GM12878 (cell line): ENCODE results near the gene TMEM63B. TPM values are rescaled to one million over a fixed set of nuclear protein-coding genes. Genes with fewer than 3 reads are reported as not detected.

ENCODE experiments used
- ATAC-seq: fragments of 200-7000 bp; cut with Tn5 transposase; 3 replicates; pipeline ENCODE4 v1.9.1; 2020; ENCODE audit warnings: mild to moderate bottlenecking, moderate library complexity
- BruUV-seq: library from RNA; stranded (reverse); fragments of 400-500 nt; replicated peaks from 2 replicates; lab custom pipeline; 2021; lab: Mats Ljungman, UMichigan
- CTCF ChIA-PET: fragments of 300-600 bp; sonication (Branson Sonifier 250); formaldehyde crosslinking; extraction: SDS; loops from one replicate; lab custom pipeline; 2021; ENCODE audit warnings: inconsistent platforms; lab: Yijun Ruan, JAX
- POLR2A ChIA-PET: fragments of 350-600 bp; formaldehyde crosslinking; extraction: SDS; loops from one replicate; lab custom pipeline; 2021; ENCODE audit warnings: inconsistent platforms; lab: Charles Lee
- RAD21 ChIA-PET: fragments of 300-600 bp; sonication (Branson Sonifier 250); formaldehyde crosslinking; loops from one replicate; lab custom pipeline; 2023; ENCODE audit warnings: antibody characterized with exemption; ENCODE audit not compliant: unreplicated experiment; lab: Charles Lee
- SMC1A ChIA-PET: fragments of 300-600 bp; sonication (Branson Sonifier 250); formaldehyde crosslinking; loops from one replicate; lab custom pipeline; 2023; ENCODE audit not compliant: unreplicated experiment, uncharacterized antibody; lab: Charles Lee
- DNase-seq: peaks from one replicate; pipeline ENCODE4 v3.0.0-alpha.2; 2011; ENCODE audit warnings: low read depth, low spot score
- FAIRE-seq: peaks from 3 replicates; lab custom pipeline; 2011; peaks lifted over from hg19 to GRCh38; lab: Jason Lieb, UNC
- H2AFZ ChIP-seq: 2 replicates; pipeline ENCODE4 v1.6.0; 2011; ENCODE audit warnings: low read depth, low read length, control low read depth; ENCODE audit not compliant: control insufficient read depth
- H3K27ac ChIP-seq: 2 replicates; pipeline ENCODE4 v1.5.1; 2011; ENCODE audit warnings: control low read depth; ENCODE audit not compliant: control insufficient read depth, insufficient read depth
- H3K27me3 ChIP-seq, 2 experiments: replicated peaks in 1 of 2; 2 replicates each; pipeline versions ENCODE4 v1.6.0 to v1.6.1; 2011; ENCODE audit warnings: low read length in 1 of 2; ENCODE audit not compliant: control insufficient read depth in 2 of 2, insufficient read depth in 2 of 2
- H3K36me3 ChIP-seq, 2 experiments: 2 replicates each; pipeline ENCODE4 v1.5.1; 2011; ENCODE audit warnings: low read length in 1 of 2; ENCODE audit not compliant: control insufficient read depth in 2 of 2, insufficient read depth in 2 of 2
- H3K4me1 ChIP-seq: 2 replicates; pipeline ENCODE4 v1.6.1; 2011; ENCODE audit warnings: mild to moderate bottlenecking, low read length, moderate library complexity, mixed read lengths; ENCODE audit not compliant: control insufficient read depth, insufficient read depth
- H3K4me2 ChIP-seq: 2 replicates; pipeline ENCODE4 v1.6.0; 2011; ENCODE audit warnings: control low read depth; ENCODE audit not compliant: control insufficient read depth, insufficient read depth
- H3K4me3 ChIP-seq: fragments of 200-600 bp; sonication (generic); 2 replicates; pipeline ENCODE4 v1.5.1; 2016
- H3K79me2 ChIP-seq: 2 replicates; pipeline ENCODE4 v1.6.0; 2011; ENCODE audit warnings: low read length; ENCODE audit not compliant: control insufficient read depth, insufficient read depth
- H3K9ac ChIP-seq: 2 replicates; pipeline ENCODE4 v1.8.0; 2011; ENCODE audit warnings: low read length, control low read depth, mixed read lengths; ENCODE audit not compliant: control insufficient read depth, insufficient read depth
- H3K9me3 ChIP-seq: replicated peaks from 3 replicates; pipeline ENCODE4 v1.5.1; 2011; ENCODE audit warnings: mild to moderate bottlenecking, low read length; ENCODE audit not compliant: control insufficient read depth, insufficient read depth
- H4K20me1 ChIP-seq: 2 replicates; pipeline ENCODE4 v1.6.0; 2011; ENCODE audit not compliant: control insufficient read depth, insufficient read depth
- ATF2 ChIP-seq: IDR thresholded peaks from 2 replicates; pipeline ENCODE4 v1.6.1; 2012; ENCODE audit warnings: low read length, inconsistent platforms
- CEBPB ChIP-seq, 2 experiments: fragments of 150-350 bp in 1 of 2; IDR thresholded peaks; 2 replicates each; pipeline ENCODE4 v1.6.1; 2012 to 2014; ENCODE audit warnings: low read depth in 2 of 2, low read length in 2 of 2, borderline replicate concordance in 1 of 2, inconsistent platforms in 1 of 2
- GATAD2B ChIP-seq: fragments of 450-650 bp; conservative IDR thresholded peaks from 2 replicates; pipeline ENCODE4 v1.6.1; 2017; ENCODE audit warnings: low read depth, mild to moderate bottlenecking, moderate library complexity
- HDAC2 ChIP-seq: fragments of 200-600 bp; sonication (generic); IDR thresholded peaks from 2 replicates; pipeline ENCODE4 v1.6.1; 2017
- HSF1 ChIP-seq: fragments of 150-350 bp; IDR thresholded peaks from 2 replicates; pipeline ENCODE4 v1.6.1; 2014; ENCODE audit warnings: mild to moderate bottlenecking, low read depth, low read length
- IRF3 ChIP-seq: fragments of 450-650 bp; IDR thresholded peaks from 2 replicates; pipeline ENCODE4 v1.6.1; 2014; ENCODE audit warnings: mild to moderate bottlenecking
- IRF4 ChIP-seq: IDR thresholded peaks from 2 replicates; pipeline ENCODE4 v1.6.1; 2011; ENCODE audit warnings: low read depth, low read length
- JUND ChIP-seq: IDR thresholded peaks from 2 replicates; pipeline ENCODE4 v1.6.1; 2012; ENCODE audit warnings: low read depth, mild to moderate bottlenecking, low read length, improper control_type of control experiment, moderate library complexity
- NR2F1 ChIP-seq: fragments of 450-650 bp; conservative IDR thresholded peaks from 2 replicates; pipeline ENCODE4 v1.6.1; 2017; ENCODE audit warnings: mild to moderate bottlenecking
- PAX8 ChIP-seq: fragments of 450-650 bp; IDR thresholded peaks from 2 replicates; pipeline ENCODE4 v1.6.1; 2017; ENCODE audit warnings: mild to moderate bottlenecking, moderate library complexity
- SP1 ChIP-seq: IDR thresholded peaks from one replicate; pipeline ENCODE4 v1.6.1; 2011; ENCODE audit warnings: low read depth, low read length
- TCF12 ChIP-seq: IDR thresholded peaks from 2 replicates; pipeline ENCODE4 v1.6.1; 2011; ENCODE audit warnings: low read depth, mild to moderate bottlenecking, low read length
- WGBS: methylation state at CpG from one replicate; pipeline ENCODE4 v1.1.6; 2016; ENCODE audit warnings: low lambda C conversion rate; ENCODE audit not compliant: insufficient replicate concordance, insufficient coverage; ENCODE audit errors: missing lambda C conversion rate; 5-methylcytosine and 5-hydroxymethylcytosine counted together
- in situ Hi-C: fragments of 300-500 bp; cut with MboI; formaldehyde crosslinking; loops from 9 replicates; pipeline ENCODE4 v1.14.3; 2018; ENCODE audit warnings: mixed read lengths
- intact Hi-C: fragments of 100-400 bp; cut with micrococcal nuclease; formaldehyde crosslinking; loops from one replicate; pipeline ENCODE4 v1.14.2; 2022; ENCODE audit not compliant: unreplicated experiment
- polyA plus RNA-seq, 11 experiments: library from polyadenylated mRNA; depleted of rRNA in 4 of 11; unstranded in 6 of 11; stranded (reverse) in 5 of 11; fragments of >200 nt; fragmentation: Nextera tagmentation in 4 of 11; fragmentation: Illumina TruSeq in 1 of 11; extraction: Ambion mirVana in 4 of 11; extraction: Trizol in 1 of 11; gene quantifications; 1 replicate in 1 of 11; 2 replicates in 10 of 11; pipeline versions ENCODE4 v1.2.1 to v1.2.3, GENCODE V29; 2011 to 2016; ENCODE audit warnings: inconsistent platforms in 2 of 11, missing spikeins in 2 of 11, low read depth in 1 of 11
- total RNA-seq, 4 experiments: library from RNA; depleted of rRNA in 3 of 4; stranded (reverse); fragments of >200 nt in 3 of 4; fragmentation: Illumina TruSeq in 1 of 4; extraction: Trizol in 1 of 4; gene quantifications; 2 replicates each; pipeline versions ENCODE4 v1.2.1 to v1.2.3, GENCODE V29; 2013 to 2021
- TF ChIP-seq, protein P1 (sequence below): fragments of 450-650 bp; IDR thresholded peaks from 2 replicates; pipeline ENCODE4 v1.6.1; 2018; ENCODE audit warnings: borderline replicate concordance, mild to moderate bottlenecking; ENCODE audit not compliant: partially characterized antibody
- TF ChIP-seq, protein P2 (sequence below): IDR thresholded peaks from 2 replicates; pipeline ENCODE4 v1.6.1; 2011; ENCODE audit warnings: mild to moderate bottlenecking, low read depth, low read length, moderate library complexity; ENCODE audit not compliant: insufficient replicate concordance

The TMEM63B gene
- total and polyA plus RNA-seq, 10 of the 15 experiments (the other 5 are each of a cell fraction or from before 2014, with no cell fraction given) = 0.09 to 15.0 (median 7.1) TPM; not detected in 1

- ATAC-seq = no peak
- no peak overlapping the region for H3K4me2 ChIP-seq
- intact Hi-C loops = no loop called here
- no peak for TF ChIP-seq ATF2
- TF ChIP-seq NR2F1 = no peak
- TF ChIP-seq, protein P1, sequence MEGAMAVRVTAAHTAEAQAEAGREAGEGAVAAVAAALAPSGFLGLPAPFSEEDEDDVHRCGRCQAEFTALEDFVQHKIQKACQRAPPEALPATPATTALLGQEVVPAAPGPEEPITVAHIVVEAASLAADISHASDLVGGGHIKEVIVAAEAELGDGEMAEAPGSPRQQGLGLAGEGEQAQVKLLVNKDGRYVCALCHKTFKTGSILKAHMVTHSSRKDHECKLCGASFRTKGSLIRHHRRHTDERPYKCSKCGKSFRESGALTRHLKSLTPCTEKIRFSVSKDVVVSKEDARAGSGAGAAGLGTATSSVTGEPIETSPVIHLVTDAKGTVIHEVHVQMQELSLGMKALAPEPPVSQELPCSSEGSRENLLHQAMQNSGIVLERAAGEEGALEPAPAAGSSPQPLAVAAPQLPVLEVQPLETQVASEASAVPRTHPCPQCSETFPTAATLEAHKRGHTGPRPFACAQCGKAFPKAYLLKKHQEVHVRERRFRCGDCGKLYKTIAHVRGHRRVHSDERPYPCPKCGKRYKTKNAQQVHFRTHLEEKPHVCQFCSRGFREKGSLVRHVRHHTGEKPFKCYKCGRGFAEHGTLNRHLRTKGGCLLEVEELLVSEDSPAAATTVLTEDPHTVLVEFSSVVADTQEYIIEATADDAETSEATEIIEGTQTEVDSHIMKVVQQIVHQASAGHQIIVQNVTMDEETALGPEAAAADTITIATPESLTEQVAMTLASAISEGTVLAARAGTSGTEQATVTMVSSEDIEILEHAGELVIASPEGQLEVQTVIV = no peak
- no peak for TF ChIP-seq CEBPB (IDR thresholded peaks at IDR 0.05; ENCODE audit: borderline replicate concordance in 1 of 2, low read depth in 2 of 2, low read length in 2 of 2)
- TF ChIP-seq TCF12 = no peak
- no peak for TF ChIP-seq SP1
- no peak for TF ChIP-seq IRF4
- no peak for TF ChIP-seq HDAC2
- TF ChIP-seq IRF3 = no peak
- no peak for TF ChIP-seq GATAD2B
- TF ChIP-seq, protein P2, sequence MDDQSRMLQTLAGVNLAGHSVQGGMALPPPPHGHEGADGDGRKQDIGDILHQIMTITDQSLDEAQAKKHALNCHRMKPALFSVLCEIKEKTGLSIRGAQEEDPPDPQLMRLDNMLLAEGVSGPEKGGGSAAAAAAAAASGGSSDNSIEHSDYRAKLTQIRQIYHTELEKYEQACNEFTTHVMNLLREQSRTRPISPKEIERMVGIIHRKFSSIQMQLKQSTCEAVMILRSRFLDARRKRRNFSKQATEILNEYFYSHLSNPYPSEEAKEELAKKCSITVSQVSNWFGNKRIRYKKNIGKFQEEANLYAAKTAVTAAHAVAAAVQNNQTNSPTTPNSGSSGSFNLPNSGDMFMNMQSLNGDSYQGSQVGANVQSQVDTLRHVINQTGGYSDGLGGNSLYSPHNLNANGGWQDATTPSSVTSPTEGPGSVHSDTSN = no peak
- TF ChIP-seq JUND = no peak
- TF ChIP-seq HSF1 = no peak
- TF ChIP-seq PAX8 = no peak
Measured at GRCh38 chr6:44178424-44179071, 51.2 kb downstream of the TMEM63B start.

More at GRCh38 chr6:44178424-44179071, 51.2 kb downstream of the TMEM63B start:
- Histone ChIP-seq H3K27ac (no peak overlapping the region), H3K4me3 (no peak overlapping the region), H4K20me1 (no peaks in the 10 kb centered on the region), H3K36me3 (no peaks in the 10 kb centered on the region), H3K4me1 (peaks cover 13% of the 10 kb centered on the region), H2AFZ (no peak overlapping the region), H3K27me3 (0 out of 4 replicates have a peak, but pooled peaks cover 0 to 2% of the 10 kb centered on the region in 2 experiments), H3K79me2 (no peaks in the 10 kb centered on the region), H3K9me3 (peaks cover 2% of the 10 kb centered on the region; the same call in 1 of the 3 replicates), H3K9ac (no peak overlapping the region)
- RAD21 ChIA-PET = interaction anchor here (1.9 to 2.9 kb wide), 2 partner anchors 41 to 56 kb away, joined by 10 to 12 read pairs; no protein-coding TSS in a partner anchor
- DNase-seq (no peak), FAIRE-seq (no peak)
- SMC1A ChIA-PET = interaction anchor here (1.0 to 1.8 kb wide), 4 partner anchors 9 to 78 kb away, joined by 3 to 9 read pairs (median 3); no protein-coding TSS in a partner anchor
- whole genome bisulfite sequencing = 65% methylated on average over 7 of the region's 9 CpGs
- in situ Hi-C loops = no loop called here
- POLR2A ChIA-PET = interaction anchor here (0.6 to 2.8 kb wide), 3 partner anchors 11 to 39 kb away, joined by 3 to 15 read pairs (median 3); no protein-coding TSS in a partner anchor
- CTCF ChIA-PET = no interaction called here
- BruUV-seq = no TSS peak
